Stimulated activated CD8-positive, alpha-beta memory T cell treated with anti-CD3 and anti-CD28 coated beads, Interleukin-4, amount 100 ng/mL, for 1 hour (primary cell): ENCODE measurements around the gene EPHB3.

Experiments used
- DNase-seq, 2 donors: peaks; one replicate each; pipeline ENCODE4 v3.0.0-alpha.2; 2020; ENCODE audit warnings: low read depth in 2 of 2, low spot score in 1 of 2

Gene EPHB3

GRCh38 chr3:184563941-184564684 is 2.5 kb downstream of the EPHB3 start:
- DNase-seq: no peak

- DNase-seq: no peak
Observed at GRCh38 chr3:184564685-184565385, 3.2 kb downstream of the EPHB3 start.

GRCh38 chr3:184565421-184566211 is 4.0 kb downstream of the EPHB3 start:
- no peak for DNase-seq

- DNase-seq: no peak
Observed at GRCh38 chr3:184566441-184567414, 5.1 kb downstream of the EPHB3 start.

GRCh38 chr3:184567946-184568559 is 6.5 kb downstream of the EPHB3 start:
- no peak for DNase-seq

GRCh38 chr3:184568560-184568923 is 7.0 kb downstream of the EPHB3 start:
- no peak for DNase-seq

- DNase-seq: no peak
Observed at GRCh38 chr3:184568924-184569829, 7.6 kb downstream of the EPHB3 start.

GRCh38 chr3:184570035-184570434 is 8.4 kb downstream of the EPHB3 start:
- DNase-seq: no peak

- DNase-seq: no peak
Observed at GRCh38 chr3:184570489-184570888, 8.9 kb downstream of the EPHB3 start.

GRCh38 chr3:184571750-184572377 is 10.3 kb downstream of the EPHB3 start:
- no peak for DNase-seq

GRCh38 chr3:184572633-184573270 is 11.2 kb downstream of the EPHB3 start:
- no peak for DNase-seq

GRCh38 chr3:184574515-184575417 is 13.2 kb downstream of the EPHB3 start:
- DNase-seq: no peak

- DNase-seq: no peak
Observed at GRCh38 chr3:184575701-184576100, 14.1 kb downstream of the EPHB3 start.

- no peak for DNase-seq
Observed at GRCh38 chr3:184576457-184577240, 15.1 kb downstream of the EPHB3 start.

- DNase-seq: no peak
Observed at GRCh38 chr3:184577546-184577945, 16.0 kb downstream of the EPHB3 start.

GRCh38 chr3:184578218-184578617 is 16.6 kb downstream of the EPHB3 start:
- no peak for DNase-seq

- no peak for DNase-seq
Observed at GRCh38 chr3:184578822-184579221, 17.2 kb downstream of the EPHB3 start.
